ENCODE results near the gene PIEZO2. TPM values are rescaled to one million over a fixed set of nuclear protein-coding genes. Genes with fewer than 3 reads are reported as not detected.

The PIEZO2 gene
- total RNA-seq, 4 donors from 2014 or later, result 2.7 to 11.7 (median 4.0) TPM

GRCh38 chr18:11035376-11035775 is 114.0 kb downstream of the PIEZO2 start:
- no peak for TF ChIP-seq CTCF (IDR thresholded peaks at IDR 0.05)
- ATAC-seq (ENCODE audit: low FRiP score) (no peak), DNase-seq (ENCODE audit: low spot score) (no peak)

DNA sequence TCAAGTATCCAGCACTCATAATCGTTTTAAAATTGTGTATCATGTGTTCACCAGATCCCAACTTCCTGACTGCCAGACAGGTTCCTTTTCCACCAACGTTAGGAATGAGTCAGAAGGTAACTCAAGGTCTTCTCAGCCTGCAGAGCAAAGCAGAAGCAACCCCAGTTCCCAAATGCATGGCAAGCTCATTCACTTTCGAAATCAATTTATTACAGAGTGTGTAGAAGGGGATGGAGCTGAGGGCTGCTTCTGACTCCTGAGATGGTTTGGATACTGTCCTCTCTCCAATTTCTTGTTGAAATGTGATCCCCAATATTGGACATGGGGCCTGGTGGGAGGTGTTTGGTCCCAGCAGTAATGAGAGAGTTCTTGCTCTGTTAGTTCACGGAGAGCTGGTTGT is 114.5 kb downstream of the PIEZO2 start:
- ATAC-seq (ENCODE audit: low FRiP score) (no peak), DNase-seq (ENCODE audit: low spot score) (no peak)
- no peak for TF ChIP-seq CTCF (IDR thresholded peaks at IDR 0.05)

GRCh38 chr18:11033503-11033902 is 115.9 kb downstream of the PIEZO2 start:
- no peak for ATAC-seq (ENCODE audit: low FRiP score)
- no peak for DNase-seq (ENCODE audit: low spot score)
- TF ChIP-seq CTCF (IDR thresholded peaks at IDR 0.05), result no peak

- no peak for TF ChIP-seq CTCF (IDR thresholded peaks at IDR 0.05)
- ATAC-seq (ENCODE audit: low FRiP score), result no peak
- no peak for DNase-seq (ENCODE audit: low spot score)
These were observed 117.4 kb downstream of the PIEZO2 start for GRCh38 chr18:11031966-11032365.

DNA sequence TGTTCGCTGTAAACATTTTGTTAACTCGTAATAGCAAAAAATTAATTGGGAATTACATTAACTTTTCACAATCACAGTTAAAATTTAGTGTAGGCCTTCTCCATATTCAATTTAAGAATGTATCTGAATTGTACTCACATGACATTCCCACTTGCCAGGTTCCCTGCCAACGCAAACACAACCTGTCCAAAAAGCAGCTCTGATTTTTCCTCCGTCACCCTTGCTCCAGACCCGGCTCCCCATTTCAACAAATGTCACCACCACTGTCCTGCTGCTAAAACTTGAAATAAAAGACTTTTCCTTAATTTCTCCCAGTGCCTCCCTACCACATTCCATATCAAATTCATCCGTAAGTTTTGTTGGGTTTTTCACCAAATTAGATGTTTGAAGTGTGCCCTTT is 120.3 kb downstream of the PIEZO2 start:
- DNase-seq (ENCODE audit: low spot score) (no peak), ATAC-seq (ENCODE audit: low FRiP score) (no peak)
- no peak for TF ChIP-seq CTCF (IDR thresholded peaks at IDR 0.05)

GRCh38 chr18:11027862-11028261 is 121.5 kb downstream of the PIEZO2 start:
- no peak for TF ChIP-seq CTCF (IDR thresholded peaks at IDR 0.05)
- DNase-seq (ENCODE audit: low spot score) (no peak), ATAC-seq (ENCODE audit: low FRiP score) (no peak)

- TF ChIP-seq CTCF (IDR thresholded peaks at IDR 0.05), result no peak
- DNase-seq (ENCODE audit: low spot score) (no peak), ATAC-seq (ENCODE audit: low FRiP score) (no peak)
These were observed 123.7 kb downstream of the PIEZO2 start for GRCh38 chr18:11025671-11026070.
